GM19099 (cell line): ENCODE measurements around the gene SPAG8.

Source experiments
- POLR2A ChIP-seq: IDR thresholded peaks from 3 replicates; pipeline ENCODE4 v1.6.1; 2011; ENCODE audit warnings: low read depth; ENCODE audit not compliant: insufficient read length; ENCODE audit errors: extremely low read depth

Gene SPAG8, protein sequence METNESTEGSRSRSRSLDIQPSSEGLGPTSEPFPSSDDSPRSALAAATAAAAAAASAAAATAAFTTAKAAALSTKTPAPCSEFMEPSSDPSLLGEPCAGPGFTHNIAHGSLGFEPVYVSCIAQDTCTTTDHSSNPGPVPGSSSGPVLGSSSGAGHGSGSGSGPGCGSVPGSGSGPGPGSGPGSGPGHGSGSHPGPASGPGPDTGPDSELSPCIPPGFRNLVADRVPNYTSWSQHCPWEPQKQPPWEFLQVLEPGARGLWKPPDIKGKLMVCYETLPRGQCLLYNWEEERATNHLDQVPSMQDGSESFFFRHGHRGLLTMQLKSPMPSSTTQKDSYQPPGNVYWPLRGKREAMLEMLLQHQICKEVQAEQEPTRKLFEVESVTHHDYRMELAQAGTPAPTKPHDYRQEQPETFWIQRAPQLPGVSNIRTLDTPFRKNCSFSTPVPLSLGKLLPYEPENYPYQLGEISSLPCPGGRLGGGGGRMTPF

GRCh38 chr9:35812025-35812602 is at the start of gene SPAG8:
TSS of gene SPAG8 (minus strand) at chr9:35812262. CDS start at chr9:35812147, 115 bp downstream.
- TF ChIP-seq POLR2A: peak; percentile 44

DNA sequence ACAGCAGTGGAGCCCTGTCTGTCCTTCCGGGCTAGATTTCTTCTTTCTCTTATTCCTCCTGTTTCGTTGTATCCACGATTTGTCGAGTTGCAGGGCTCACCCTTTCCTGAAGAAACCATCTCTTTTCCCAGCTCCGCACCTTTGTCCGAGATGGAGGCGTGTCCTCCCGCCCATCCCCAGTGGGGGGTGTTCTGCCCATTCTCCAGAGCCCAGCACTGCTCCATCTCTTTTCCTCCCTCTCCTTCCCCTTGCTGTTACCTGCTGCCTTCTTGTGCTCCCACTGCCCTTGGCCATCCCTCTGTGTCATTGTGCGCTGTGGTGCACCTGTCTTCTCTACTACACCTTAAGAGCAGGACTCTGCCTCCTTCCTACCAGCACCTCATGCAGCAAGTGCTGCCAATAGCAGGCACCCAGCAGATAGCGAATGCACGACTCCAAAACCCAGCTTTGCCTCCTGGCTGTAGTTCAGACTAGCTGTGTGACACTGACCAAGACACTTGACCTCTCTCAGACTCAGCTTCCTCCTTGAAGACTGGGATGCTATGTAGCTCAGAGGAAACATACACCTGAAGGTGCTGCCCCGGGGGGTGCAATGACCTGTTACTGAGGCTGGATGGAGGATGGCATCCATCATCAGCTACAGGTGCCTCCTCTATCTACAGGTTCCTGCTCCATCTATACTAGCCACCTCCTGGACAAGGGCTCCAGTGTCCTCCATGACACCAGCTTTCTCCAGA is 49.3 kb upstream of the SPAG8 start:
- TF ChIP-seq POLR2A: no peak

DNA sequence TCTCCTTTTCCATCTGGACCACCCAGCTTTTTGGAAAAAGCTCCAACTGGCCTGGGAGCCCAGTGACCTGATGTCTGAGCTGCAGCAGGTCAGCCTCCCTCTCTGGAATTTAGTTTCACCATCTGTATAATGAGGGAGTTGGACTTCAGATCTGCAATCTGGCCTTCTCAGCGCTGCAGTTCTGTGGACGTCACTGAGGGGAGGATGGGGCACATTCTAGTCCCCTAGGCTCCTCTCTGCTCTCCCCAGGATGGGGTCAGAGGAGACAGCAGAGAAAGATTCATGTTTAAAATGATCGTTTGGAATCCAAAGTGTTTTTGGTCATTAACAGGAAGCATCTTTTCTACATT is 47.9 kb upstream of the SPAG8 start:
- no peak for TF ChIP-seq POLR2A

DNA sequence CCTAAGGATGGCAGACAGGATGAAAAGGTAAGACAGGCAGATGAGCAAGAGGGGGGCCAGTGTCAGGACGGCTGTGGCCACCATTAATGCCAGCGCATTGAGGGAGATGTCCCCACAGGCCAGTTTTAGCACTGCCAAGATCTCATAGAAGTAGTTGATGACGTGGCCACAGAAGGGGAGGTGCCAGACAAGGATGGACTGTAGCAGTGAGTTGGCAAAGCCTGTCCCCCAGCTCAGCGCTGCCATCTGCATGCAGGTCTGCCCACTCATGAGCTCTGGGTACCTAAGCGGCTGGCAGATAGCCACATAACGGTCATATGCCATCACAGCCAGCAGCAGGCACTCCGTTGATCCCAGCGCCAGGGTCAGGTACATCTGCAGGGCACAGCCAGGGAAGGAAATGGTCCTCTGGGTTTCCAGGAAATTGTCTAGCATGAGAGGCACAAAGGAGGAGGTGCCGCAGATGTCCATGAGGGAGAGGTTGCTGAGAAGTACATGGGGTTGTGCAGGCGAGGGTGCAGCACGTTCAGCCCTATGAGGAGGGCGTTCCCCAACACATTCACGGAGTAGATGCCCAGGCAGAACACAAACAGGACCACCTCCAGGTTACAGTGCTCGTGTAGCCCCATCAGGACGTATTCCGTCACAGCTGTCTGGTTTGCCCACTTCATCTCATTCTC is 47.4 kb upstream of the SPAG8 start:
- TF ChIP-seq POLR2A: no peak

GRCh38 chr9:35858458-35858857 is 46.4 kb upstream of the SPAG8 start:
- no peak for TF ChIP-seq POLR2A

GRCh38 chr9:35856882-35857281 is 44.8 kb upstream of the SPAG8 start:
- TF ChIP-seq POLR2A: no peak

DNA sequence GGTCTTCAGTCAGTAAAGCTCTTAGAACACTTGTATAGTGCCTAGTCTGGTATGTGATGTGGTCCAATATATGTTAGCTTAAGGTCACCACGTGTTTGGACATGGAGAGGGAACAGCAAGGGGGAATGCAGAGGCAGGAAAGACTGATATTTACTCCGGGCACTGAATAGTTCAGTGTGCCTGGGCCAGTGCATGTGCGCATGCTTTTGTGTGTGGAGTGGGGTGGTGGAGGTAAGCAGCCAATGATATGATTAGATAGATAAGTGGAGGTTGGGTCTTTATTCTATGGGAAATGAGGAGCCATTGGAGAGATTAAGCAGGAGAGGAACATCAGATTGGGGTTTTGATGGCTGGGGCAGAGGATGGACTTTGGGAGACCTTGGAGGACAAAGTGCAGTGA is 44.1 kb upstream of the SPAG8 start:
- TF ChIP-seq POLR2A: no peak

DNA sequence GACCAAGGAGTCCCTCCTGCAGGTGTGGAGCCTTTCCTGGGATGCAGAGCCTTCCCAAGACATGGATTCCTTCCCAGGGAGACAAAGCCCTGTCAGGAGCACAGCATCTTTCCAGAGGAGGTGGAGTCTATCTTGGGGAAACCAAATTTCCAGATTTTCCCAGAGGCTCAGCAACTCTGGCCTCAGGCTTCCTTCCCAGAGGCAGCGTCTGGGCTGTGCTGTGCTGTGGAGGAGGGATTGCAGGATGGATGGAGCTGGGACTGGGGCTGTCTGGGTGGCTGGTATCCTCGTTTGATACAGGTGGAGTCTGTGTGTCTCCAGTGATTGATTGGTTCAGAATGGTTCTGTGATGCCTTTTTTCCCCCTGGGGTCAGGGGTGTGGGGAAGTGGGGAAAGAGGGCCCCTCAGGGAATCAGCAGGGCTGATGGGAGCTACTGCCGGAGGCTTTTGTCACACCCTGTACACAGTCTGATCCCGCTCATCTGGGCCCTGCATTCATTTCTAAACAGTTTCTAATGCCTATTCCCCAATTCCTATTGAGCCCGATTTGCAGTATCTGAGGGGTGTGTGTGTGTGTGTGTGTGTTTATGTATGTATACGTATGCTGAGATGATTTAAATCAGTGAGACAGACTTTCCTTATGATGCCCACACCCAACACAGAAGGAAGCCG is 42.2 kb upstream of the SPAG8 start:
- TF ChIP-seq POLR2A: no peak

- no peak for TF ChIP-seq POLR2A
Measured at GRCh38 chr9:35852876-35853865, 41.1 kb upstream of the SPAG8 start.

GRCh38 chr9:35852267-35852815 is 40.3 kb upstream of the SPAG8 start:
- TF ChIP-seq POLR2A: no peak

- peak; percentile 55 for TF ChIP-seq POLR2A
Measured at GRCh38 chr9:35847792-35848572, 35.9 kb upstream of the SPAG8 start.
